Frontal cortex (tissue), 4 donors: ENCODE measurements around the gene PRSS53. TPM values are rescaled to one million over a fixed set of nuclear protein-coding genes. Genes with fewer than 3 reads are reported as not detected.
"Not testable (repeated sequence)": the region's sequence is repeated elsewhere in the genome, so short reads cannot be mapped to it uniquely, and the experiment has no call there.

ENCODE experiments used
- DNase-seq, 2 donors: peaks; one replicate each; pipeline ENCODE4 v3.0.0; 2012; ENCODE audit warnings: low spot score in 2 of 2
- FAIRE-seq: peaks from 2 replicates; lab custom pipeline; 2012; peaks lifted over from hg19 to GRCh38; lab: Jason Lieb, UNC
- total RNA-seq: library from RNA; depleted of rRNA; stranded (reverse); fragments of >200 nt; gene quantifications from one replicate; pipeline ENCODE4 v1.2.3, GENCODE V29; 2014
- donor health status: control.
- donor health status: control.
- donor health status: control.

Gene PRSS53
- 1.6 TPM for total RNA-seq

GRCh38 chr16:31088459-31089183, at the start of gene PRSS53:
TSS of gene PRSS53 (minus strand) at chr16:31088943. CDS start at chr16:31088809, 134 bp downstream.
- no peak for DNase-seq
- no peak for FAIRE-seq

GRCh38 chr16:31136822-31137499, 48.2 kb upstream of the PRSS53 start:
- DNase-seq, FAIRE-seq: not testable (repeated sequence)

- DNase-seq (no peak), FAIRE-seq (no peak)
Measured at GRCh38 chr16:31136287-31136662, 47.5 kb upstream of the PRSS53 start.

GRCh38 chr16:31135535-31136286, 47.0 kb upstream of the PRSS53 start, which contains the start of gene PRSS8:
TSS of gene PRSS8 (minus strand) at chr16:31135727. CDS start at chr16:31135498, 229 bp downstream.
- DNase-seq = no peak
- FAIRE-seq = no peak

GRCh38 chr16:31134625-31135534, 46.1 kb upstream of the PRSS53 start:
- FAIRE-seq (no peak), DNase-seq (no peak)

- DNase-seq = no peak
- no peak for FAIRE-seq
Measured at GRCh38 chr16:31134091-31134571, 45.4 kb upstream of the PRSS53 start.

- DNase-seq (no peak), FAIRE-seq (no peak)
Measured at GRCh38 chr16:31133046-31133501, 44.3 kb upstream of the PRSS53 start.

- FAIRE-seq = no peak
- DNase-seq = no peak
Measured at GRCh38 chr16:31132303-31132979, 43.7 kb upstream of the PRSS53 start.

- no peak for FAIRE-seq
- no peak for DNase-seq
Measured at GRCh38 chr16:31131841-31132271, 43.1 kb upstream of the PRSS53 start.

- DNase-seq = no peak
- FAIRE-seq = no peak
Measured at GRCh38 chr16:31131416-31131815, 42.7 kb upstream of the PRSS53 start.

- DNase-seq (no peak), FAIRE-seq (no peak)
Measured at GRCh38 chr16:31130899-31131298, 42.2 kb upstream of the PRSS53 start.

GRCh38 chr16:31130336-31130891, 41.7 kb upstream of the PRSS53 start:
- DNase-seq (no peak), FAIRE-seq (no peak)

GRCh38 chr16:31129568-31130335, 41.0 kb upstream of the PRSS53 start:
- peak in 1 of 2 donors; percentile 59 for DNase-seq
- no peak for FAIRE-seq

- FAIRE-seq (no peak), DNase-seq (peak in 1 of 2 donors; percentile 70)
Measured at GRCh38 chr16:31128711-31129567, 40.2 kb upstream of the PRSS53 start.

GRCh38 chr16:31127182-31127581, 38.4 kb upstream of the PRSS53 start:
- DNase-seq (no peak), FAIRE-seq (no peak)

GRCh38 chr16:31125844-31126243, 37.1 kb upstream of the PRSS53 start:
- no peak for FAIRE-seq
- DNase-seq = no peak

- FAIRE-seq (no peak), DNase-seq (no peak)
Measured at GRCh38 chr16:31120129-31120528, 31.4 kb upstream of the PRSS53 start.
